IPS-11a (cell line): ENCODE results near the gene ANAPC15.

Experiments used
- H3K4me3 ChIP-seq: one replicate; pipeline ENCODE4 v1.5.1; 2013; ENCODE audit warnings: low read depth, low read length, control low read depth

Gene ANAPC15

GRCh38 chr11:72088076-72088808, 24.3 kb downstream of the ANAPC15 start:
- no peak overlapping the region for H3K4me3 ChIP-seq

- no peak overlapping the region for H3K4me3 ChIP-seq
Measured at GRCh38 chr11:72085621-72086351, 26.7 kb downstream of the ANAPC15 start.

GRCh38 chr11:72084965-72085364, 27.5 kb downstream of the ANAPC15 start:
- H3K4me3 ChIP-seq = no peak overlapping the region

GRCh38 chr11:72084076-72084475, 28.4 kb downstream of the ANAPC15 start:
- no peak overlapping the region for H3K4me3 ChIP-seq

GRCh38 chr11:72083414-72083813, 29.1 kb downstream of the ANAPC15 start:
- no peak overlapping the region for H3K4me3 ChIP-seq

- H3K4me3 ChIP-seq = no peak overlapping the region
Measured at GRCh38 chr11:72081821-72082453, 30.6 kb downstream of the ANAPC15 start.

- H3K4me3 ChIP-seq = peak overlapping the region; percentile 52
Measured at GRCh38 chr11:72081184-72081644, 31.3 kb downstream of the ANAPC15 start.

- peak within 1 kb of the TSS; percentile 86 for H3K4me3 ChIP-seq
Measured at GRCh38 chr11:72080326-72081183, 31.9 kb downstream of the ANAPC15 start, which contains the start of the genes LRRC51 and NUMA1. LRRC51 (plus strand) TSS chr11:72080850; CDS start chr11:72089084, 8,234 bp downstream. NUMA1 (minus strand) TSS chr11:72080542; CDS start chr11:72035943, 44,599 bp downstream.

GRCh38 chr11:72079819-72080325, 32.6 kb downstream of the ANAPC15 start:
- H3K4me3 ChIP-seq = peak overlapping the region; percentile 86

GRCh38 chr11:72078477-72078876, 34.0 kb downstream of the ANAPC15 start:
- no peak overlapping the region for H3K4me3 ChIP-seq

- H3K4me3 ChIP-seq = no peak overlapping the region
Measured at GRCh38 chr11:72075756-72076155, 36.7 kb downstream of the ANAPC15 start.

- H3K4me3 ChIP-seq = no peak overlapping the region
Measured at GRCh38 chr11:72075109-72075508, 37.4 kb downstream of the ANAPC15 start.

GRCh38 chr11:72072348-72072747, 40.1 kb downstream of the ANAPC15 start:
- no peak overlapping the region for H3K4me3 ChIP-seq

- H3K4me3 ChIP-seq = no peak overlapping the region
Measured at GRCh38 chr11:72070491-72070890, 42.0 kb downstream of the ANAPC15 start.

- no peak overlapping the region for H3K4me3 ChIP-seq
Measured at GRCh38 chr11:72069787-72070251, 42.7 kb downstream of the ANAPC15 start.

- H3K4me3 ChIP-seq = no peak overlapping the region
Measured at GRCh38 chr11:72069200-72069599, 43.3 kb downstream of the ANAPC15 start.

GRCh38 chr11:72067676-72068075, 44.8 kb downstream of the ANAPC15 start:
- H3K4me3 ChIP-seq = no peak overlapping the region

GRCh38 chr11:72067266-72067665, 45.2 kb downstream of the ANAPC15 start:
- H3K4me3 ChIP-seq = no peak overlapping the region

- no peak overlapping the region for H3K4me3 ChIP-seq
Measured at GRCh38 chr11:72066855-72067254, 45.6 kb downstream of the ANAPC15 start.

GRCh38 chr11:72061739-72062396, 50.6 kb downstream of the ANAPC15 start:
- no peak overlapping the region for H3K4me3 ChIP-seq
